GM12878 (cell line): ENCODE data around the gene CASP10. TPM values are rescaled to one million over a fixed set of nuclear protein-coding genes. Genes with fewer than 3 reads are reported as not detected.

ENCODE experiments used
- ATAC-seq: fragments of 200-7000 bp; cut with Tn5 transposase; 3 replicates; pipeline ENCODE4 v1.9.1; 2020; ENCODE audit warnings: mild to moderate bottlenecking, moderate library complexity
- BruUV-seq: library from RNA; stranded (reverse); fragments of 400-500 nt; replicated peaks from 2 replicates; lab custom pipeline; 2021; lab: Mats Ljungman, UMichigan
- CTCF ChIA-PET: fragments of 300-600 bp; sonication (Branson Sonifier 250); formaldehyde crosslinking; extraction: SDS; loops from one replicate; lab custom pipeline; 2021; ENCODE audit warnings: inconsistent platforms; lab: Yijun Ruan, JAX
- POLR2A ChIA-PET: fragments of 350-600 bp; formaldehyde crosslinking; extraction: SDS; loops from one replicate; lab custom pipeline; 2021; ENCODE audit warnings: inconsistent platforms; lab: Charles Lee
- RAD21 ChIA-PET: fragments of 300-600 bp; sonication (Branson Sonifier 250); formaldehyde crosslinking; loops from one replicate; lab custom pipeline; 2023; ENCODE audit warnings: antibody characterized with exemption; ENCODE audit not compliant: unreplicated experiment; lab: Charles Lee
- SMC1A ChIA-PET: fragments of 300-600 bp; sonication (Branson Sonifier 250); formaldehyde crosslinking; loops from one replicate; lab custom pipeline; 2023; ENCODE audit not compliant: unreplicated experiment, uncharacterized antibody; lab: Charles Lee
- DNase-seq: peaks from one replicate; pipeline ENCODE4 v3.0.0-alpha.2; 2011; ENCODE audit warnings: low read depth, low spot score
- FAIRE-seq: peaks from 3 replicates; lab custom pipeline; 2011; peaks lifted over from hg19 to GRCh38; lab: Jason Lieb, UNC
- H2AFZ ChIP-seq: 2 replicates; pipeline ENCODE4 v1.6.0; 2011; ENCODE audit warnings: low read depth, low read length, control low read depth; ENCODE audit not compliant: control insufficient read depth
- H3K27ac ChIP-seq: 2 replicates; pipeline ENCODE4 v1.5.1; 2011; ENCODE audit warnings: control low read depth; ENCODE audit not compliant: control insufficient read depth, insufficient read depth
- H3K27me3 ChIP-seq, 2 experiments: replicated peaks in 1 of 2; 2 replicates each; pipeline versions ENCODE4 v1.6.0 to v1.6.1; 2011; ENCODE audit warnings: low read length in 1 of 2; ENCODE audit not compliant: control insufficient read depth in 2 of 2, insufficient read depth in 2 of 2
- H3K36me3 ChIP-seq, 2 experiments: 2 replicates each; pipeline ENCODE4 v1.5.1; 2011; ENCODE audit warnings: low read length in 1 of 2; ENCODE audit not compliant: control insufficient read depth in 2 of 2, insufficient read depth in 2 of 2
- H3K4me1 ChIP-seq: 2 replicates; pipeline ENCODE4 v1.6.1; 2011; ENCODE audit warnings: mild to moderate bottlenecking, low read length, moderate library complexity, mixed read lengths; ENCODE audit not compliant: control insufficient read depth, insufficient read depth
- H3K4me2 ChIP-seq: 2 replicates; pipeline ENCODE4 v1.6.0; 2011; ENCODE audit warnings: control low read depth; ENCODE audit not compliant: control insufficient read depth, insufficient read depth
- H3K4me3 ChIP-seq: fragments of 200-600 bp; sonication (generic); 2 replicates; pipeline ENCODE4 v1.5.1; 2016
- H3K79me2 ChIP-seq: 2 replicates; pipeline ENCODE4 v1.6.0; 2011; ENCODE audit warnings: low read length; ENCODE audit not compliant: control insufficient read depth, insufficient read depth
- H3K9ac ChIP-seq: 2 replicates; pipeline ENCODE4 v1.8.0; 2011; ENCODE audit warnings: low read length, control low read depth, mixed read lengths; ENCODE audit not compliant: control insufficient read depth, insufficient read depth
- H3K9me3 ChIP-seq: replicated peaks from 3 replicates; pipeline ENCODE4 v1.5.1; 2011; ENCODE audit warnings: mild to moderate bottlenecking, low read length; ENCODE audit not compliant: control insufficient read depth, insufficient read depth
- H4K20me1 ChIP-seq: 2 replicates; pipeline ENCODE4 v1.6.0; 2011; ENCODE audit not compliant: control insufficient read depth, insufficient read depth
- BCL3 ChIP-seq: IDR thresholded peaks from 2 replicates; pipeline ENCODE4 v1.6.1; 2011; ENCODE audit warnings: borderline replicate concordance, low read depth, mild to moderate bottlenecking, moderate library complexity, low read length; ENCODE audit not compliant: insufficient read depth, poor library complexity, severe bottlenecking
- ELK1 ChIP-seq: IDR thresholded peaks from 2 replicates; pipeline ENCODE4 v1.6.1; 2012; ENCODE audit warnings: low read depth, low read length, improper control_type of control experiment
- REST ChIP-seq: IDR thresholded peaks from 2 replicates; pipeline ENCODE4 v1.6.1; 2012; ENCODE audit warnings: mild to moderate bottlenecking, low read depth, low read length
- SMAD5 ChIP-seq: IDR thresholded peaks from 2 replicates; pipeline ENCODE4 v1.6.1; 2016; ENCODE audit warnings: antibody characterized with exemption, low read depth
- TBL1XR1 ChIP-seq: IDR thresholded peaks from 2 replicates; pipeline ENCODE4 v1.6.1; 2012; ENCODE audit warnings: low read depth, low read length, improper control_type of control experiment
- ZBTB4 ChIP-seq: fragments of 450-650 bp; formaldehyde crosslinking; IDR thresholded peaks from 2 replicates; pipeline ENCODE4 v1.4.0; 2022; ENCODE audit warnings: mild to moderate bottlenecking, moderate library complexity
- ZNF622 ChIP-seq: fragments of 450-650 bp; IDR thresholded peaks from 2 replicates; pipeline ENCODE4 v1.6.1; 2017; ENCODE audit warnings: mild to moderate bottlenecking, inconsistent platforms
- WGBS: methylation state at CpG from one replicate; pipeline ENCODE4 v1.1.6; 2016; ENCODE audit warnings: low lambda C conversion rate; ENCODE audit not compliant: insufficient replicate concordance, insufficient coverage; ENCODE audit errors: missing lambda C conversion rate; 5-methylcytosine and 5-hydroxymethylcytosine counted together
- in situ Hi-C: fragments of 300-500 bp; cut with MboI; formaldehyde crosslinking; loops from 9 replicates; pipeline ENCODE4 v1.14.3; 2018; ENCODE audit warnings: mixed read lengths
- intact Hi-C: fragments of 100-400 bp; cut with micrococcal nuclease; formaldehyde crosslinking; loops from one replicate; pipeline ENCODE4 v1.14.2; 2022; ENCODE audit not compliant: unreplicated experiment
- polyA plus RNA-seq, 11 experiments: library from polyadenylated mRNA; depleted of rRNA in 4 of 11; unstranded in 6 of 11; stranded (reverse) in 5 of 11; fragments of >200 nt; fragmentation: Nextera tagmentation in 4 of 11; fragmentation: Illumina TruSeq in 1 of 11; extraction: Ambion mirVana in 4 of 11; extraction: Trizol in 1 of 11; gene quantifications; 1 replicate in 1 of 11; 2 replicates in 10 of 11; pipeline versions ENCODE4 v1.2.1 to v1.2.3, GENCODE V29; 2011 to 2016; ENCODE audit warnings: inconsistent platforms in 2 of 11, missing spikeins in 2 of 11, low read depth in 1 of 11
- total RNA-seq, 4 experiments: library from RNA; depleted of rRNA in 3 of 4; stranded (reverse); fragments of >200 nt in 3 of 4; fragmentation: Illumina TruSeq in 1 of 4; extraction: Trizol in 1 of 4; gene quantifications; 2 replicates each; pipeline versions ENCODE4 v1.2.1 to v1.2.3, GENCODE V29; 2013 to 2021

CASP10 gene
- total and polyA plus RNA-seq, 10 of the 15 experiments (the other 5 are each of a cell fraction or from before 2014, with no cell fraction given), result 7.2 to 14.1 (median 10.8) TPM

GRCh38 chr2:201255408-201256033 is 72.6 kb downstream of the CASP10 start:
- H3K36me3 ChIP-seq, result no peaks in the 10 kb centered on the region; a peak in 2 of 4 replicates
- BruUV-seq, result no TSS peak
- no peak for FAIRE-seq
- H2AFZ ChIP-seq, result no peak overlapping the region
- WGBS, result 98% methylated on average over 3 of the region's 3 CpGs
- H3K79me2 ChIP-seq, result peaks cover 7% of the 10 kb centered on the region
- TF ChIP-seq TBL1XR1 (no peak), SMAD5 (no peak), REST (no peak), ZNF622 (no peak), ZBTB4 (no peak), ELK1 (no peak), BCL3 (no peak)
- ChIA-PET SMC1A (interaction anchor here (0.9 to 10.5 kb wide), 7 partner anchors 8 to 22 kb away, joined by 4 to 87 read pairs (median 4); no protein-coding TSS in a partner anchor), CTCF (interaction anchor here (1.1 to 6.6 kb wide), 2 partner anchors 9 to 22 kb away, joined by 3 to 34 read pairs; no protein-coding TSS in a partner anchor), POLR2A (interaction anchor here (0.7 to 1.5 kb wide), 4 partner anchors 8 to 129 kb away, joined by 3 to 4 read pairs (median 3); no protein-coding TSS in a partner anchor), RAD21 (interaction anchor here (1.3 to 4.4 kb wide), 4 partner anchors 9 to 22 kb away, joined by 4 to 33 read pairs (median 16); no protein-coding TSS in a partner anchor)
- no peaks in the 10 kb centered on the region; the same call in 2 of the 3 replicates for H3K9me3 ChIP-seq
- H4K20me1 ChIP-seq, result no peaks in the 10 kb centered on the region
- no peak for ATAC-seq
- no peak overlapping the region for H3K4me2 ChIP-seq
- intact Hi-C loops (loop anchor here (5.0 kb wide), 1 partner anchor 197 kb away; the partner anchor contains the start of genes STRADB and TRAK2), in situ Hi-C loops (no loop called here)
- DNase-seq, result no peak
- H3K9ac ChIP-seq, result no peak overlapping the region
- peaks cover 38% of the 10 kb centered on the region for H3K4me1 ChIP-seq
- H3K27ac ChIP-seq, result no peak overlapping the region
- H3K27me3 ChIP-seq, result no peaks in the 10 kb centered on the region
- no peak overlapping the region for H3K4me3 ChIP-seq
